Keratinocyte (primary cell): ENCODE measurements around the gene PTPRT. TPM values are rescaled to one million over a fixed set of nuclear protein-coding genes. Genes with fewer than 3 reads are reported as not detected.

Source experiments
- DNase-seq: peaks from one replicate; pipeline ENCODE4 v3.0.0-alpha.2; 2011; ENCODE audit warnings: low read depth, missing footprints, low spot score
- FAIRE-seq: peaks from 2 replicates; lab custom pipeline; 2011; peaks lifted over from hg19 to GRCh38; lab: Jason Lieb, UNC
- H2AFZ ChIP-seq: 2 replicates; pipeline ENCODE4 v1.6.0; 2012; ENCODE audit warnings: low read length, control low read depth, inconsistent platforms; ENCODE audit not compliant: control insufficient read depth
- H3K27ac ChIP-seq: 2 replicates; pipeline ENCODE4 v1.5.1; 2011; ENCODE audit warnings: low read length; ENCODE audit not compliant: control insufficient read depth, insufficient read depth
- H3K27me3 ChIP-seq: 3 replicates; pipeline ENCODE4 v1.6.0; 2011; ENCODE audit warnings: low read length; ENCODE audit not compliant: control insufficient read depth, insufficient read depth; ENCODE audit errors: extremely low read depth
- H3K36me3 ChIP-seq, 2 experiments: 2 replicates in 1 of 2; 3 replicates in 1 of 2; pipeline ENCODE4 v1.5.1; 2011; ENCODE audit warnings: low read length in 2 of 2, mild to moderate bottlenecking in 1 of 2; ENCODE audit not compliant: control insufficient read depth in 2 of 2, insufficient read depth in 2 of 2; ENCODE audit errors: extremely low read depth in 1 of 2
- H3K4me1 ChIP-seq: 3 replicates; pipeline ENCODE4 v1.5.1; 2011; ENCODE audit warnings: low read length; ENCODE audit not compliant: control insufficient read depth, insufficient read depth; ENCODE audit errors: extremely low read depth
- H3K4me2 ChIP-seq: 3 replicates; pipeline ENCODE4 v1.6.0; 2011; ENCODE audit warnings: low read depth, low read length; ENCODE audit not compliant: control insufficient read depth, insufficient read depth; ENCODE audit errors: extremely low read depth
- H3K4me3 ChIP-seq, 3 experiments: fragments of 200-600 bp in 1 of 3; sonication (generic) in 1 of 3; 2 replicates in 2 of 3; 3 replicates in 1 of 3; pipeline ENCODE4 v1.5.1; 2011 to 2016; ENCODE audit warnings: low read length in 3 of 3, mild to moderate bottlenecking in 3 of 3, control low read depth in 2 of 3, inconsistent platforms in 1 of 3, low read depth in 1 of 3, mixed read lengths in 1 of 3, mixed run types in 1 of 3, moderate library complexity in 1 of 3; ENCODE audit not compliant: control insufficient read depth in 2 of 3, insufficient read depth in 2 of 3; ENCODE audit errors: extremely low read depth in 1 of 3
- H3K79me2 ChIP-seq: 2 replicates; pipeline ENCODE4 v1.6.0; 2012; ENCODE audit warnings: low read length; ENCODE audit not compliant: control insufficient read depth, insufficient read depth
- H3K9ac ChIP-seq: 3 replicates; pipeline ENCODE4 v1.6.0; 2011; ENCODE audit warnings: low read length; ENCODE audit not compliant: control insufficient read depth, insufficient read depth; ENCODE audit errors: extremely low read depth
- H3K9me1 ChIP-seq: 3 replicates; pipeline ENCODE4 v1.6.0; 2011; ENCODE audit warnings: low read length; ENCODE audit not compliant: control insufficient read depth, insufficient read depth; ENCODE audit errors: extremely low read depth
- H3K9me3 ChIP-seq: 2 replicates; pipeline ENCODE4 v1.5.1; 2012; ENCODE audit warnings: low read depth, low read length; ENCODE audit not compliant: control insufficient read depth
- H4K20me1 ChIP-seq: 3 replicates; pipeline ENCODE4 v1.6.0; 2011; ENCODE audit warnings: low read length; ENCODE audit not compliant: control insufficient read depth, insufficient read depth; ENCODE audit errors: extremely low read depth
- CTCF ChIP-seq, 3 experiments: IDR thresholded peaks in 1 of 3; conservative IDR thresholded peaks in 1 of 3; optimal IDR thresholded peaks in 1 of 3; 2 replicates in 2 of 3; 3 replicates in 1 of 3; pipeline versions ENCODE3 to v1.5.1; 2011; ENCODE audit warnings: low read length in 3 of 3, mild to moderate bottlenecking in 3 of 3, moderate library complexity in 2 of 3, control low read depth in 1 of 3, inconsistent platforms in 1 of 3; ENCODE audit not compliant: insufficient read depth in 2 of 3; ENCODE audit errors: extremely low read depth in 1 of 3
- EZH2 ChIP-seq: IDR thresholded peaks from one replicate; pipeline ENCODE4 v1.6.1; 2012; ENCODE audit warnings: inconsistent platforms, mild to moderate bottlenecking, low read length, moderate library complexity
- dilution Hi-C: fragments of 300-500 bp; cut with MboI; formaldehyde crosslinking; loops from one replicate; pipeline ENCODE4 v1.7.0; 2020; ENCODE audit warnings: low sequenced_read_pairs; ENCODE audit not compliant: extremely low pct_ligation_motif_present
- polyA plus RNA-seq, 5 experiments: library from polyadenylated mRNA; depleted of rRNA in 3 of 5; stranded (reverse) in 3 of 5; stranded (forward) in 1 of 5; unstranded in 1 of 5; fragments of >200 nt; gene quantifications; 1 replicate in 1 of 5; 2 replicates in 3 of 5; 3 replicates in 1 of 5; pipeline versions ENCODE4 v1.2.1 to v1.2.3, GENCODE V29; 2011 to 2012; ENCODE audit warnings: missing spikeins in 2 of 5, low read depth in 1 of 5, low replicate concordance in 1 of 5

Gene PTPRT
- polyA plus RNA-seq, 1 donor (not counting 4 experiments of a cell fraction or from before 2014, with no cell fraction given) = not detected

GRCh38 chr20:42544926-42545325 is 644.8 kb downstream of the PTPRT start:
- H2AFZ ChIP-seq = no peak overlapping the region
- no peak overlapping the region for H3K4me3 ChIP-seq
- H3K9me1 ChIP-seq = no peaks in the 10 kb centered on the region
- H4K20me1 ChIP-seq = no peaks in the 10 kb centered on the region
- TF ChIP-seq EZH2 (no peak), CTCF (optimal IDR thresholded peaks at IDR 0.05 in 1 of 3, IDR thresholded peaks at IDR 0.05 in 1 of 3, conservative IDR thresholded peaks at IDR 0.05 in 1 of 3; ENCODE audit: extremely low read depth in 1 of 3, insufficient read depth in 2 of 3, low read length in 3 of 3) (no peak)
- no peaks in the 10 kb centered on the region for H3K4me1 ChIP-seq
- DNase-seq (no peak), FAIRE-seq (no peak)
- H3K79me2 ChIP-seq = no peaks in the 10 kb centered on the region
- dilution Hi-C loops = no loop called here
- no peaks in the 10 kb centered on the region for H3K36me3 ChIP-seq
- H3K27me3 ChIP-seq = no peaks in the 10 kb centered on the region
- no peak overlapping the region for H3K4me2 ChIP-seq
- H3K27ac ChIP-seq = no peak overlapping the region
- H3K9me3 ChIP-seq = no peaks in the 10 kb centered on the region
- H3K9ac ChIP-seq = no peak overlapping the region

- H3K4me3 ChIP-seq = no peak overlapping the region
- H3K27ac ChIP-seq = no peak overlapping the region
- no peaks in the 10 kb centered on the region for H3K36me3 ChIP-seq
- no peaks in the 10 kb centered on the region for H3K9me3 ChIP-seq
- H3K27me3 ChIP-seq = no peaks in the 10 kb centered on the region
- no peaks in the 10 kb centered on the region for H3K9me1 ChIP-seq
- no peak overlapping the region for H3K4me2 ChIP-seq
- FAIRE-seq (no peak), DNase-seq (no peak)
- TF ChIP-seq EZH2 (no peak), CTCF (optimal IDR thresholded peaks at IDR 0.05 in 1 of 3, IDR thresholded peaks at IDR 0.05 in 1 of 3, conservative IDR thresholded peaks at IDR 0.05 in 1 of 3; ENCODE audit: extremely low read depth in 1 of 3, insufficient read depth in 2 of 3, low read length in 3 of 3) (no peak)
- H2AFZ ChIP-seq = no peak overlapping the region
- dilution Hi-C loops = no loop called here
- H3K9ac ChIP-seq = no peak overlapping the region
- no peaks in the 10 kb centered on the region for H3K79me2 ChIP-seq
- H4K20me1 ChIP-seq = no peaks in the 10 kb centered on the region
- H3K4me1 ChIP-seq = no peaks in the 10 kb centered on the region
These were observed 656.9 kb downstream of the PTPRT start for GRCh38 chr20:42532831-42533230.
